ENCODE data around the gene FAM13A. TPM values are rescaled to one million over a fixed set of nuclear protein-coding genes. Genes with fewer than 3 reads are reported as not detected.

The FAM13A gene
- total and polyA plus RNA-seq, 2 of the 8 experiments (the other 6 are each of a cell fraction or from before 2014, with no cell fraction given): 7.1 to 16.5 TPM

DNA sequence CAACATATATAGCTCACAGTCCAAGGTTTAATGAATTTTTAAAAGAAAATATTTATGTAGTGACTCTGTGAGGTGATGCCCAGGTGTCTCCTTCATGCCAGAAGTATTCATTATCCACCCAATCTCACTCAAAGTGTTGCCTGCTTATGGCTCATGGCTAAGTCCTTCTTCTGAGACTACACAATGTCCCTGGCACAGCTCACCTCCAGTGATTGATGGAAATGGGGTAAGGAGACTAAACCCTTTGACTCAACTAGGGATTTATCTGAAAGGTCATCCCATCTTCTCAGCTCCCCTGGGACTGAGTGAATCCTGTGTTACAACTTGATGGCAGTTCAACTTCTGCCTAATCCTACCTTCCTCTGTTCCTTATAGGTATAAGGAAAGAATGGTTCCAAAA is 74.2 kb downstream of the FAM13A start:
- H4K20me1 ChIP-seq (replicated peaks in 1 of 2; ENCODE audit: control insufficient read depth in 1 of 2, insufficient read depth in 2 of 2, low read length in 2 of 2): no peaks in the 10 kb centered on the region
- H3K4ac ChIP-seq (replicated peaks; ENCODE audit: insufficient read length, low read depth, low read length): no peak overlapping the region
- no peak overlapping the region for H3K4me3 ChIP-seq (ENCODE audit: extremely low read depth in 1 of 4, insufficient read depth in 2 of 4, low read depth in 3 of 4, low read length in 4 of 4)
- no peaks in the 10 kb centered on the region for H3K79me2 ChIP-seq (ENCODE audit: control insufficient read depth in 1 of 2, insufficient read depth in 2 of 2, low read length in 2 of 2)
- H3K23me2 ChIP-seq (ENCODE audit: low read depth, low read length): no peaks in the 10 kb centered on the region
- TF ChIP-seq YY1 (IDR thresholded peaks at IDR 0.05; ENCODE audit: low read depth, low read length): no peak
- TF ChIP-seq, protein P1, sequence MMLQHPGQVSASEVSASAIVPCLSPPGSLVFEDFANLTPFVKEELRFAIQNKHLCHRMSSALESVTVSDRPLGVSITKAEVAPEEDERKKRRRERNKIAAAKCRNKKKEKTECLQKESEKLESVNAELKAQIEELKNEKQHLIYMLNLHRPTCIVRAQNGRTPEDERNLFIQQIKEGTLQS (IDR thresholded peaks at IDR 0.05; ENCODE audit: insufficient read depth, low read depth, low read length): no peak
- no peak for TF ChIP-seq SIRT6 (IDR thresholded peaks at IDR 0.05; ENCODE audit: low read length)
- TF ChIP-seq POLR2AphosphoS5 (IDR thresholded peaks at IDR 0.05; ENCODE audit: low read depth, low read length): no peak
- TF ChIP-seq, protein P2, sequence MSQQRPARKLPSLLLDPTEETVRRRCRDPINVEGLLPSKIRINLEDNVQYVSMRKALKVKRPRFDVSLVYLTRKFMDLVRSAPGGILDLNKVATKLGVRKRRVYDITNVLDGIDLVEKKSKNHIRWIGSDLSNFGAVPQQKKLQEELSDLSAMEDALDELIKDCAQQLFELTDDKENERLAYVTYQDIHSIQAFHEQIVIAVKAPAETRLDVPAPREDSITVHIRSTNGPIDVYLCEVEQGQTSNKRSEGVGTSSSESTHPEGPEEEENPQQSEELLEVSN (IDR thresholded peaks at IDR 0.05): no peak
- H3K4me1 ChIP-seq (replicated peaks in 1 of 4; ENCODE audit: control insufficient read depth in 3 of 4, insufficient read depth in 4 of 4, low read length in 3 of 4): no peaks in the 10 kb centered on the region
- H3K27me3 ChIP-seq (replicated peaks in 1 of 4; ENCODE audit: control insufficient read depth in 3 of 4, extremely low read depth in 1 of 4, insufficient read depth in 3 of 4, low read length in 3 of 4): no peaks in the 10 kb centered on the region
- H3K36me3 ChIP-seq (ENCODE audit: control insufficient read depth in 2 of 4, insufficient read depth in 4 of 4, low read length in 3 of 4): no peaks in the 10 kb centered on the region
- H3K56ac ChIP-seq (replicated peaks; ENCODE audit: insufficient read length, low read depth, low read length): no peak overlapping the region
- no peak overlapping the region for H2BK20ac ChIP-seq (ENCODE audit: low read length)
- no peak overlapping the region for H3K14ac ChIP-seq (ENCODE audit: insufficient read length)
- H3K4me2 ChIP-seq (ENCODE audit: insufficient read depth in 1 of 2, low read depth in 2 of 2, low read length in 2 of 2): no peak overlapping the region
- no peak overlapping the region for H2AFZ ChIP-seq (ENCODE audit: low read length)
- H2BK5ac ChIP-seq (ENCODE audit: low read depth, low read length): no peak overlapping the region
- H3K23ac ChIP-seq (ENCODE audit: insufficient read length): no peak overlapping the region
- H2AK5ac ChIP-seq (ENCODE audit: low read depth, low read length): no peak overlapping the region
- no peak overlapping the region for H3K27ac ChIP-seq (ENCODE audit: low read depth, low read length)
- no peak overlapping the region for H4K8ac ChIP-seq (ENCODE audit: extremely low read depth, insufficient read depth, low read length)
- no peak overlapping the region for H3K18ac ChIP-seq (ENCODE audit: extremely low read depth, low read length)
- H4K91ac ChIP-seq (replicated peaks; ENCODE audit: insufficient read length, low read length): no peak overlapping the region
- no peak overlapping the region for H2BK15ac ChIP-seq (ENCODE audit: low read length)
- DNase-seq (ENCODE audit: low read depth in 1 of 2, low spot score in 2 of 2): no peak
- H2BK120ac ChIP-seq (replicated peaks; ENCODE audit: low read depth, low read length): no peak overlapping the region
- POLR2A ChIA-PET (ENCODE audit: partially characterized antibody): no interaction called here
- H3K9me3 ChIP-seq (ENCODE audit: insufficient read depth in 2 of 2, low read depth in 1 of 2, low read length in 1 of 2): no peaks in the 10 kb centered on the region
- CTCF ChIA-PET (ENCODE audit: partially characterized antibody): no interaction called here
- no peak for FAIRE-seq
- H3K9ac ChIP-seq (replicated peaks in 1 of 4; ENCODE audit: extremely low read depth in 1 of 4, low read depth in 3 of 4, low read length in 3 of 4): no peak overlapping the region
- no peak overlapping the region for H4K5ac ChIP-seq (ENCODE audit: insufficient read length, low read depth, low read length)
- H2BK12ac ChIP-seq (ENCODE audit: low read depth, low read length): no peak overlapping the region
- H3K79me1 ChIP-seq (ENCODE audit: low read depth, low read length): no peaks in the 10 kb centered on the region

Measured in H1 (cell line).